PFSK-1 (cell line): ENCODE results near the gene ACTR5.

Source experiments
- FOXP2 ChIP-seq: optimal IDR thresholded peaks from 2 replicates; pipeline ENCODE3; 2011; ENCODE audit warnings: borderline replicate concordance, control low read depth, inconsistent platforms; ENCODE audit not compliant: insufficient read depth; ENCODE audit errors: extremely low read length, extremely low read depth
- POLR2AphosphoS5 ChIP-seq: IDR thresholded peaks from 2 replicates; pipeline ENCODE4 v1.6.1; 2012; ENCODE audit warnings: low read depth, mild to moderate bottlenecking, control low read depth, low read length, moderate library complexity
- SIN3A ChIP-seq: IDR thresholded peaks from 2 replicates; pipeline ENCODE4 v1.6.1; 2012; ENCODE audit warnings: mild to moderate bottlenecking, low read length, moderate library complexity, borderline replicate concordance; ENCODE audit not compliant: insufficient read depth
- TAF1 ChIP-seq: IDR thresholded peaks from 2 replicates; pipeline ENCODE4 v1.6.1; 2012; ENCODE audit warnings: low read length, control low read depth, borderline replicate concordance; ENCODE audit not compliant: insufficient read depth
- TF ChIP-seq, protein P1 (sequence below), 2 experiments: IDR thresholded peaks; 2 replicates each; pipeline versions ENCODE4 v1.6.1 to v1.8.0; 2011 to 2012; ENCODE audit warnings: low read depth in 2 of 2, low read length in 2 of 2, control low read depth in 1 of 2, inconsistent platforms in 1 of 2, mild to moderate bottlenecking in 1 of 2, moderate library complexity in 1 of 2; ENCODE audit not compliant: insufficient read depth in 1 of 2

DNA sequence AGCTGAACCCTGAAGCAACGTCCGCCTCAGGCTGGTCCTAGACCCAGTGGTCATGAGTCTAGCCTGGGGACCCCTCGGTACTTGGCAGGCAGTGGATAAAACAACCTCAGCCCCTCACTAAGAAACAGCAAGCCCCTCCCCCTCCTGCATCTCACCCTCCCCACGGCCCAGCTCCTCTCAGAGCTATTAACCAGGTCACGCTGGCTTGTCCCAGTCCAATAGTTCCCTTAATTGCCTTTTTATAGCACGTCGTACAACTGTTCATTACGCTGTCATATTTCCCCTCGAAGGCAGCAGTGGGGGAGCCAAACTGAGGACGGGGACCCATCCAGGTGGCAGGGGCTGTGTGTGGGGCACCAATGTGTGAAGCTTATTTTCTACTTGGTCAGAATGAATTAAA, 32.6 kb upstream of the ACTR5 start:
- TF ChIP-seq TAF1 (no peak), POLR2AphosphoS5 (no peak), SIN3A (no peak), FOXP2 (no peak)
- TF ChIP-seq, protein P1, sequence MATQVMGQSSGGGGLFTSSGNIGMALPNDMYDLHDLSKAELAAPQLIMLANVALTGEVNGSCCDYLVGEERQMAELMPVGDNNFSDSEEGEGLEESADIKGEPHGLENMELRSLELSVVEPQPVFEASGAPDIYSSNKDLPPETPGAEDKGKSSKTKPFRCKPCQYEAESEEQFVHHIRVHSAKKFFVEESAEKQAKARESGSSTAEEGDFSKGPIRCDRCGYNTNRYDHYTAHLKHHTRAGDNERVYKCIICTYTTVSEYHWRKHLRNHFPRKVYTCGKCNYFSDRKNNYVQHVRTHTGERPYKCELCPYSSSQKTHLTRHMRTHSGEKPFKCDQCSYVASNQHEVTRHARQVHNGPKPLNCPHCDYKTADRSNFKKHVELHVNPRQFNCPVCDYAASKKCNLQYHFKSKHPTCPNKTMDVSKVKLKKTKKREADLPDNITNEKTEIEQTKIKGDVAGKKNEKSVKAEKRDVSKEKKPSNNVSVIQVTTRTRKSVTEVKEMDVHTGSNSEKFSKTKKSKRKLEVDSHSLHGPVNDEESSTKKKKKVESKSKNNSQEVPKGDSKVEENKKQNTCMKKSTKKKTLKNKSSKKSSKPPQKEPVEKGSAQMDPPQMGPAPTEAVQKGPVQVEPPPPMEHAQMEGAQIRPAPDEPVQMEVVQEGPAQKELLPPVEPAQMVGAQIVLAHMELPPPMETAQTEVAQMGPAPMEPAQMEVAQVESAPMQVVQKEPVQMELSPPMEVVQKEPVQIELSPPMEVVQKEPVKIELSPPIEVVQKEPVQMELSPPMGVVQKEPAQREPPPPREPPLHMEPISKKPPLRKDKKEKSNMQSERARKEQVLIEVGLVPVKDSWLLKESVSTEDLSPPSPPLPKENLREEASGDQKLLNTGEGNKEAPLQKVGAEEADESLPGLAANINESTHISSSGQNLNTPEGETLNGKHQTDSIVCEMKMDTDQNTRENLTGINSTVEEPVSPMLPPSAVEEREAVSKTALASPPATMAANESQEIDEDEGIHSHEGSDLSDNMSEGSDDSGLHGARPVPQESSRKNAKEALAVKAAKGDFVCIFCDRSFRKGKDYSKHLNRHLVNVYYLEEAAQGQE (IDR thresholded peaks at IDR 0.05; ENCODE audit: insufficient read depth in 1 of 2, low read depth in 2 of 2, low read length in 2 of 2) = no peak
